GM10266 (cell line): Measurements from ENCODE around the gene MFF.

ENCODE experiments used
- DNase-seq: peaks from one replicate; pipeline ENCODE4 v3.0.0; 2012; ENCODE audit errors: extremely low spot score
- CTCF ChIP-seq: IDR thresholded peaks from 2 replicates; pipeline ENCODE4 v1.5.1; 2012; ENCODE audit warnings: mild to moderate bottlenecking, low read depth; ENCODE audit not compliant: control insufficient read depth, insufficient read depth; ENCODE audit errors: missing control alignments

Gene MFF

GRCh38 chr2:227388537-227389011 lies 63.5 kb downstream of the MFF start:
- no peak for TF ChIP-seq CTCF
- no peak for DNase-seq

GRCh38 chr2:227389231-227389630 lies 64.2 kb downstream of the MFF start:
- TF ChIP-seq CTCF: no peak
- DNase-seq: no peak

DNA sequence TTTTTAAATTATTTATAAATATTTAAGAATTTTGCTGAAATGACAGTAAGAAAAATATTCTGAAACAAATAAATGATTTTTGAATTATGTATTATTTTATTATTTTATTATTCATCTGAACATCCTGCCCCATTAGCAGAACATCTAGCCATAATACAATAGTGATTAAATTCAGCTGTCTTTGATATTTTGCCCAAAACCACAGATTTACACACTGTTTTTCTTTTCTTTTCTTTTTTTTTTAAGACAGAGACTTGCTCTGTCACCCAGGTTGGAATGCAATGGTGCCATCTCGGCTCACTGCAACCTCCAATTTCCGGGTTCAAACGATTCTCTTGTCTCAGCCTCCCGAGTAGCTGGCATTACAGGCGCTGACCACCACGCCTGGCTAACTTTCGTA lies 64.6 kb downstream of the MFF start:
- DNase-seq: no peak
- no peak for TF ChIP-seq CTCF

DNA sequence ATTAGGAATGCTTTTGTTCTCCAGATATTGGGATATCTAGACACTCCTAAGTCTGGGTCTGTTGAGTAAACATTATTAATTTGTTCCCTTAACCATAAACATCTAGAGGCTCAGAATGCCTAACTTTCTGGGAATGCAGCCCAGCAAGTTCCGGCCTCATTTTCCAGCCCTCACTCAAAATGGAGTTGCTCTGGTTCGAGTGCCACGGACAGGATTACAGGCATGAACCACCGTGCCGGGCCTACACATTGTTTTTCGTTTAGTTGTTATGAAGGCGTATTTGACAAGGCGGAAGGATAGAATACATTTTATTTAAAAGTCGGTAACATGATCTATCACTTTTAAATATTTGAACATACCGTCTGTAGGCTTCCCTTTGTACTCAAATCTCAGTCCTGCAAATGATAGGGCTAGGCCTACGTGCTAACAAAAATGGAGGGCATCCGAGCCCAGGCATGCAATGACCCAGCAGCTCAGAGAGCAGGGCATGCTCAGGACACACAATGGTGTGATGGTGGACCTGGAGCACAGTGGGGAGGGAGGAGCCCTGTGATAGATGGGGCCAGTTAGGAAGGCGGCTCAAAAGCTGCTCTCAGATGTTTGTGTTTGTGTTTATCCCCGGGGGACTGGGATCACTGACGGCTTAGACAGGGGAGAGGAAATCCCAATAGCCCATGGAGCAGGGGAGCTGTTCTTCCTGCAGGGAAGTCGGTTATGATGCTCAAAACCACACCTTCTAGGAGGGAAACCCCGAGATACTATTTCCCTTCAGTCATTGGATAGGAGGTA lies 65.6 kb downstream of the MFF start:
- no peak for TF ChIP-seq CTCF
- DNase-seq: no peak

DNA sequence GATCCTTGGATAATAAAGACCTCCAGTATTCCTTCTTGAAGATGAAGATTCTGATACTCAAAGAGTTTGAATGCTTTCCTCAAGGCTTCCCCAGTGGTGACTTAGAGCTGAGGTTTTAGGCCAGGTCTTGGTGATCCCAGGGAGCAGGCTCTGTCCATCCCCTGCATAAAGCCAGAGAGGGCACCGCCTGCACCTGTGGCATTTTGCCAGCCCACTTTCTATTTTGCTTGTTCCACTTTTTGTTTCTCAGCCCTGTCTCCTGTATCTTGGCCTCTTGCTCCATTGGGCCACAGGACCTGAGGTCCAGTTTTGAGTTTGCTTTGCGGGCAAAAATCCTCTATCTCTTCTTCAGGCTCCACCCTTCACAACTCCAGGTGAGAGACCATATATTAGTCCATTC lies 69.3 kb downstream of the MFF start:
- no peak for TF ChIP-seq CTCF
- no peak for DNase-seq

GRCh38 chr2:227395556-227395955 lies 70.5 kb downstream of the MFF start:
- DNase-seq: no peak
- no peak for TF ChIP-seq CTCF

- no peak for TF ChIP-seq CTCF
- no peak for DNase-seq
Measured at GRCh38 chr2:227397562-227397961, 72.5 kb downstream of the MFF start.
